Lower lobe of right lung (tissue), 2 donors: ENCODE data around the gene CASP4. TPM values are rescaled to one million over a fixed set of nuclear protein-coding genes. Genes with fewer than 3 reads are reported as not detected.

Experiments
- ATAC-seq, 2 donors: fragments of 200-7000 bp; cut with Tn5 transposase; one replicate each; pipeline ENCODE4 v1.9.1; 2020 to 2022; ENCODE audit warnings: mild to moderate bottlenecking in 2 of 2, moderate library complexity in 2 of 2
- DNase-seq: peaks from one replicate; pipeline ENCODE4 v3.0.0-alpha.2; 2020
- H3K27ac ChIP-seq: fragments of 200-600 bp; one replicate; pipeline ENCODE4 v1.8.0; 2022
- H3K27me3 ChIP-seq: fragments of 200-600 bp; one replicate; pipeline ENCODE4 v1.8.0; 2022; ENCODE audit warnings: low read depth
- H3K36me3 ChIP-seq: fragments of 200-600 bp; one replicate; pipeline ENCODE4 v1.8.0; 2022; ENCODE audit warnings: mild to moderate bottlenecking
- H3K4me1 ChIP-seq: fragments of 200-600 bp; one replicate; pipeline ENCODE4 v1.8.0; 2022
- H3K4me3 ChIP-seq: fragments of 200-600 bp; one replicate; pipeline ENCODE4 v1.8.0; 2022; ENCODE audit warnings: mild to moderate bottlenecking
- H3K9me3 ChIP-seq: fragments of 200-600 bp; one replicate; pipeline ENCODE4 v1.8.0; 2022
- intact Hi-C: fragments of 100-400 bp; cut with DNase I; formaldehyde crosslinking; loops from one replicate; pipeline ENCODE4 v1.11.0; 2022
- long read RNA-seq: library from polyadenylated mRNA; unstranded; transcript quantifications from one replicate; pipeline ENCODE4 v2.0.0, GENCODE V29; 2021
- total RNA-seq: library from RNA; stranded (reverse); fragmentation: NEBNext Ultra II Directional; extraction: Animal tissue kit (Norgen Biotek cat#: 25700); gene quantifications from one replicate; pipeline ENCODE4 v1.2.1, GENCODE V29; 2021
- TF ChIP-seq, protein P1 (sequence below): fragments of 200-600 bp; IDR thresholded peaks from one replicate; pipeline ENCODE4 v1.8.0; 2022; ENCODE audit warnings: antibody characterized with exemption, mild to moderate bottlenecking
- donor health status: DM: no; HTN: yes; CAD: no; lungs with severe emphysema.

Gene CASP4
- total RNA-seq: 113 TPM
- long read RNA-seq, transcript CASP4-203 (9 exons, 2,158 nt): major isoform, 66 of 84 reads
- long read RNA-seq, partial matches to known transcripts: 2 of 84 reads
- long read RNA-seq, other reads (novel, unspliced or antisense): 10 of 84 reads

GRCh38 chr11:104968355-104968855 is at the start of gene CASP4:
CASP4 (minus strand) TSS chr11:104968574; CDS start chr11:104968525, 49 bp downstream.
- Histone ChIP-seq H3K27me3 (no peaks in the 10 kb centered on the region), H3K4me1 (peaks cover 39% of the 10 kb centered on the region), H3K9me3 (peaks cover 6% of the 10 kb centered on the region), H3K4me3 (peak within 1 kb of the TSS; percentile 67), H3K36me3 (no peaks in the 10 kb centered on the region), H3K27ac (peak within 1 kb of the TSS; percentile 94)
- DNase-seq (no peak), ATAC-seq (peak; percentile 90 to 94)
- TF ChIP-seq, protein P1, sequence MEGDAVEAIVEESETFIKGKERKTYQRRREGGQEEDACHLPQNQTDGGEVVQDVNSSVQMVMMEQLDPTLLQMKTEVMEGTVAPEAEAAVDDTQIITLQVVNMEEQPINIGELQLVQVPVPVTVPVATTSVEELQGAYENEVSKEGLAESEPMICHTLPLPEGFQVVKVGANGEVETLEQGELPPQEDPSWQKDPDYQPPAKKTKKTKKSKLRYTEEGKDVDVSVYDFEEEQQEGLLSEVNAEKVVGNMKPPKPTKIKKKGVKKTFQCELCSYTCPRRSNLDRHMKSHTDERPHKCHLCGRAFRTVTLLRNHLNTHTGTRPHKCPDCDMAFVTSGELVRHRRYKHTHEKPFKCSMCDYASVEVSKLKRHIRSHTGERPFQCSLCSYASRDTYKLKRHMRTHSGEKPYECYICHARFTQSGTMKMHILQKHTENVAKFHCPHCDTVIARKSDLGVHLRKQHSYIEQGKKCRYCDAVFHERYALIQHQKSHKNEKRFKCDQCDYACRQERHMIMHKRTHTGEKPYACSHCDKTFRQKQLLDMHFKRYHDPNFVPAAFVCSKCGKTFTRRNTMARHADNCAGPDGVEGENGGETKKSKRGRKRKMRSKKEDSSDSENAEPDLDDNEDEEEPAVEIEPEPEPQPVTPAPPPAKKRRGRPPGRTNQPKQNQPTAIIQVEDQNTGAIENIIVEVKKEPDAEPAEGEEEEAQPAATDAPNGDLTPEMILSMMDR: no peak
- intact Hi-C loops: no loop called here

DNA sequence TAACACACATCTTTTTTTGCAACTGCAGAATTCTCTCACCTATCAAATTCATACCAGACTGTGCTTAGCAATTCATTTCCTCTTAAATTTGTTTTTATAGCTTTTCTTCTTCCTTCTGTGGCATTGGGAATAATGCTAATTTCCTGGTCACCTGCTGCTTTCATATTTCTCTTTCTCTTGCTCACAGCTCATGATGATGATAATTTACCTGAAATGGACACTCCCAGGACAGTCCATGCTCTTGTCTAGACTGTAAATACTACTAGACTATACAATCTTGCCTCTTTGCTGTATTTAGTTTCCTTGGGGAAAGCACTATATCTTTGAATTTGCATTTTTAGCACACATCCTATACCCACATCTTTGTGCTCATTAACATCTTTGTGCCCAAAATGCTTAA is 39.1 kb upstream of the CASP4 start:
- no peak overlapping the region for H3K4me3 ChIP-seq
- DNase-seq (no peak), ATAC-seq (no peak)
- no peaks in the 10 kb centered on the region for H3K4me1 ChIP-seq
- no peaks in the 10 kb centered on the region for H3K36me3 ChIP-seq
- no peak overlapping the region for H3K27ac ChIP-seq
- H3K27me3 ChIP-seq: no peaks in the 10 kb centered on the region
- no peaks in the 10 kb centered on the region for H3K9me3 ChIP-seq
- TF ChIP-seq, protein P1: no peak
- intact Hi-C loops: no loop called here

DNA sequence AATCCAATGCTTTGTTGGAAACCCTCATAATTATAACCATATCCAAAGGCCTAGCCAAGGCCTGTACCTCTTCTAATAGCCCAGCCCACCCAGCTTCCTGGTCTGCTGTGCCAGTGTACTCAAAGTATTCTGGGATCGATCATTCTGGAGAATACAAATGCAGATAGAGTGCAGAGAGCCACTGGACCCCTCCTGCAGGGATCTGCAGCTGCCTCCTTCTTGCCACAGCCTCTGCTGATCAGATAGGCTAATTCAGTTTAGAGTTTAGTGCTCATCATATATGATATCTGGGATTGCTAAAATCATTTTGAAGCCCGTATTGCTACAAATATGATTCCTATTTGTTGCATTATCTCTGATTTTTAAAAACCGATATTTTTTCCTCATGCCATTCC is 37.1 kb upstream of the CASP4 start:
- intact Hi-C loops: no loop called here
- DNase-seq: no peak
- Histone ChIP-seq H3K36me3 (no peaks in the 10 kb centered on the region), H3K27ac (no peak overlapping the region), H3K27me3 (no peaks in the 10 kb centered on the region), H3K4me1 (no peaks in the 10 kb centered on the region), H3K9me3 (no peaks in the 10 kb centered on the region), H3K4me3 (no peak overlapping the region)
- ATAC-seq: no peak
- TF ChIP-seq, protein P1: no peak

DNA sequence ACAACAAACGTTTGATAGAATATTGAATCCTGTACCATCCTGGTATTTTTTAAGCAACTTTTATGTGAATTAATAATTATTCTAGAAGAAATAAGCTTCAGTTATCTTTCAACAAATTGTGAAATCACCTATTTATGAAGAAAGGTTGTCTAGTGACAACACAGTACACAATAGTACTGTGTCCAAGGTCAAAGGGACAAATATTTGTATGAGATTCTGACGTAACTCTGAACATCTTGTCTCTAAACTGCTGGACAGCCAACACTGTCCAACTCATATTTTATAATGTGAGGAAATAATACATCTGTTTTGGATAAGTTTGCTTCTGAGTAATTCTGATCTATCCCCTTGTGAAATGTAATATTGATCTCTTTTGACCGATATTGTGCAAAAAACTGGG is 35.6 kb upstream of the CASP4 start:
- Histone ChIP-seq H3K27me3 (no peaks in the 10 kb centered on the region), H3K27ac (no peak overlapping the region), H3K4me3 (no peak overlapping the region), H3K9me3 (no peaks in the 10 kb centered on the region), H3K4me1 (no peaks in the 10 kb centered on the region), H3K36me3 (no peaks in the 10 kb centered on the region)
- intact Hi-C loops: no loop called here
- DNase-seq (no peak), ATAC-seq (no peak)
- TF ChIP-seq, protein P1: no peak

DNA sequence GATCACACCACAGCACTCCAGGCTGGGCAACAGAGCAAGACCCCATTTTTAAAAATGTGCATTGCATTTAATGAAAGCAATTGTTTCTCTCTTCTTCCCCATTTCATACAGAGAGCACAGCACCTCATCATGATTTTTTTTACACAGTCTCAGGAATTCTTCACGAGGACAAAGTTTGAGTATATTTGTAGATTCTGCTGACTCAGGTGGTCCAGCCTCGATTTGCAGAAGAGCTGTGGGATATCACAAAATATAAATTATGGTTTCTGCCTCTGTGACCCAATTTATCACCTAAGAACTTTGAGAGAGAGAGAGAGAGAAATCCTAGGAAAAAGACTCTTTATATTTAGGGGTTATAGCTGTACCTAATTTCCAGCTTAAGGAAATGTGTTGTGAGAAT is 34.8 kb upstream of the CASP4 start:
- intact Hi-C loops: no loop called here
- H3K4me1 ChIP-seq: no peaks in the 10 kb centered on the region
- TF ChIP-seq, protein P1: no peak
- DNase-seq: no peak
- no peaks in the 10 kb centered on the region for H3K27me3 ChIP-seq
- no peaks in the 10 kb centered on the region for H3K36me3 ChIP-seq
- H3K27ac ChIP-seq: no peak overlapping the region
- no peak overlapping the region for H3K4me3 ChIP-seq
- H3K9me3 ChIP-seq: no peaks in the 10 kb centered on the region
- no peak for ATAC-seq
